K562 (cell line): ENCODE results near the gene AMN1. TPM values are rescaled to one million over a fixed set of nuclear protein-coding genes. Genes with fewer than 3 reads are reported as not detected.
A peak's percentile ranks its signal among the peaks of the same experiment; 100 is the strongest.

Source experiments
- ATAC-seq: fragments of 200-7000 bp; cut with Tn5 transposase; 3 replicates; pipeline ENCODE4 v1.9.1; 2020; ENCODE audit warnings: moderate library complexity
- BruUV-seq: library from RNA; stranded (reverse); fragments of 400-500 nt; replicated peaks from 2 replicates; lab custom pipeline; 2021; lab: Mats Ljungman, UMichigan
- CTCF ChIA-PET: fragments of 300-600 bp; formaldehyde crosslinking; extraction: SDS; loops from one replicate; lab custom pipeline; 2021; ENCODE audit warnings: low intra/inter-chr PET ratio; lab: Yijun Ruan, JAX
- POLR2A ChIA-PET: fragments of 300-600, 350-650 bp; sonication (Branson Sonifier 250); formaldehyde crosslinking; extraction: SDS; loops from one replicate; lab custom pipeline; 2021; ENCODE audit warnings: antibody characterized with exemption, inconsistent platforms; lab: Yijun Ruan, JAX
- DNase-seq, 4 experiments: peaks; one replicate each; pipeline versions ENCODE4 v3.0.0 to v3.0.0-alpha.2; 2011 to 2018; ENCODE audit warnings: low spot score in 3 of 4, mixed read lengths in 3 of 4; ENCODE audit errors: extremely low read depth in 1 of 4
- FAIRE-seq: peaks from 2 replicates; lab custom pipeline; 2011; peaks lifted over from hg19 to GRCh38; lab: Jason Lieb, UNC
- H2AFZ ChIP-seq: 2 replicates; pipeline ENCODE4 v1.6.0; 2011; ENCODE audit warnings: low read depth, low read length, control low read depth, inconsistent platforms
- H3K27ac ChIP-seq: fragments of 200-600 bp; 3 replicates; pipeline ENCODE4 v1.8.0; 2011; ENCODE audit warnings: low read depth, mild to moderate bottlenecking, control low read depth, inconsistent platforms, low read length, moderate library complexity, mixed read lengths; ENCODE audit errors: extremely low read depth
- H3K27me3 ChIP-seq, 2 experiments: fragments of 300-600 bp in 1 of 2; 2 replicates in 1 of 2; 3 replicates in 1 of 2; pipeline versions ENCODE4 v1.6.0 to v1.8.0; 2011; ENCODE audit warnings: inconsistent platforms in 2 of 2, low read length in 2 of 2, mild to moderate bottlenecking in 1 of 2, mixed read lengths in 1 of 2, moderate library complexity in 1 of 2; ENCODE audit not compliant: control insufficient read depth in 2 of 2, insufficient read depth in 2 of 2
- H3K36me3 ChIP-seq: fragments of 300-600 bp; 3 replicates; pipeline ENCODE4 v1.8.0; 2011; ENCODE audit warnings: mild to moderate bottlenecking, low read length, inconsistent platforms; ENCODE audit not compliant: control insufficient read depth, insufficient read depth
- H3K4me1 ChIP-seq, 2 experiments: fragments of 200-600 bp in 1 of 2; replicated peaks in 1 of 2; 2 replicates in 1 of 2; 3 replicates in 1 of 2; pipeline versions ENCODE4 v1.5.1 to v1.8.0; 2011; ENCODE audit warnings: inconsistent platforms in 2 of 2, low read length in 2 of 2, mild to moderate bottlenecking in 1 of 2, mixed read lengths in 1 of 2, moderate library complexity in 1 of 2; ENCODE audit not compliant: control insufficient read depth in 2 of 2, insufficient read depth in 2 of 2
- H3K4me2 ChIP-seq: 2 replicates; pipeline ENCODE4 v1.6.1; 2011; ENCODE audit warnings: low read length, control low read depth, inconsistent platforms, mixed read lengths; ENCODE audit not compliant: insufficient read depth
- H3K4me3 ChIP-seq: fragments of 200-600 bp; sonication (generic), shearing (Covaris generic); 2 replicates; pipeline ENCODE4 v1.5.1; 2016; ENCODE audit warnings: control low read depth, inconsistent platforms
- H3K79me2 ChIP-seq: fragments of 200-600 bp; 3 replicates; pipeline ENCODE4 v1.8.0; 2011; ENCODE audit warnings: low read length, inconsistent platforms; ENCODE audit not compliant: control insufficient read depth, insufficient read depth
- H3K9ac ChIP-seq, 2 experiments: 2 replicates each; pipeline versions ENCODE4 v1.6.0 to v1.6.1; 2011; ENCODE audit warnings: low read depth in 2 of 2, low read length in 2 of 2, control low read depth in 1 of 2, inconsistent platforms in 1 of 2, mild to moderate bottlenecking in 1 of 2, mixed read lengths in 1 of 2; ENCODE audit not compliant: insufficient read depth in 1 of 2
- H3K9me1 ChIP-seq: one replicate; pipeline ENCODE4 v1.6.0; 2011; ENCODE audit warnings: inconsistent platforms, mild to moderate bottlenecking, low read length, moderate library complexity; ENCODE audit not compliant: control insufficient read depth, insufficient read depth
- H3K9me3 ChIP-seq: replicated peaks from 2 replicates; pipeline ENCODE4 v1.5.1; 2011; ENCODE audit warnings: low read depth, low read length, inconsistent platforms; ENCODE audit not compliant: control insufficient read depth, insufficient read depth
- H4K20me1 ChIP-seq: replicated peaks from 2 replicates; pipeline ENCODE4 v1.6.1; 2011; ENCODE audit warnings: low read length, inconsistent platforms, mixed read lengths; ENCODE audit not compliant: control insufficient read depth, insufficient read depth
- CSDE1 ChIP-seq, 2 experiments: fragments of 450-650 bp; IDR thresholded peaks; 2 replicates each; pipeline ENCODE4 v1.6.1; 2016; ENCODE audit warnings: mild to moderate bottlenecking in 1 of 2
- ETV5 ChIP-seq: sonication (generic); formaldehyde crosslinking; IDR thresholded peaks from 2 replicates; pipeline ENCODE4 v1.4.0; 2020; ENCODE audit warnings: low read depth, mild to moderate bottlenecking, missing genetic modification reagents
- MXI1 ChIP-seq: IDR thresholded peaks from 2 replicates; pipeline ENCODE4 v1.6.1; 2011; ENCODE audit warnings: low read depth, mild to moderate bottlenecking, improper control_type of control experiment, low read length
- NFE2 ChIP-seq: IDR thresholded peaks from 2 replicates; pipeline ENCODE4 v1.6.1; 2014; ENCODE audit warnings: antibody characterized with exemption, low read depth
- RBM14 ChIP-seq: fragments of 200-400 bp; formaldehyde crosslinking; IDR thresholded peaks from 2 replicates; pipeline ENCODE4 v1.6.1; 2018; ENCODE audit warnings: low read depth, mild to moderate bottlenecking, low read length, moderate library complexity, borderline replicate concordance; ENCODE audit not compliant: insufficient read depth
- SMAD3 ChIP-seq: fragments of 450-650 bp; formaldehyde crosslinking; conservative IDR thresholded peaks from 2 replicates; pipeline ENCODE4 v1.4.0; 2020; ENCODE audit warnings: mild to moderate bottlenecking
- SOX6 ChIP-seq: fragments of 450-650 bp; IDR thresholded peaks from 2 replicates; pipeline ENCODE4 v1.6.1; 2014; ENCODE audit warnings: mild to moderate bottlenecking
- SRSF1 ChIP-seq: fragments of 200-400 bp; formaldehyde crosslinking; IDR thresholded peaks from 2 replicates; pipeline ENCODE4 v1.6.1; 2017; ENCODE audit warnings: mild to moderate bottlenecking, low read depth, low read length, moderate library complexity
- TARDBP ChIP-seq: fragments of 450-650 bp; IDR thresholded peaks from 2 replicates; pipeline ENCODE4 v1.6.1; 2016
- TRIM24 ChIP-seq, 2 experiments: fragments of 450-650 bp; IDR thresholded peaks; 2 replicates each; pipeline ENCODE4 v1.6.1; 2016
- ZNF140 ChIP-seq: fragments of 250-450 bp; sonication (Bioruptor Pico); IDR thresholded peaks from 2 replicates; pipeline ENCODE4 v1.8.0; 2021; ENCODE audit warnings: moderate library complexity, mild to moderate bottlenecking, inconsistent platforms
- ZNF253 ChIP-seq: fragments of 250-450 bp; sonication (Bioruptor Pico); conservative IDR thresholded peaks from 2 replicates; pipeline ENCODE4 v1.6.1; 2021; ENCODE audit warnings: mild to moderate bottlenecking
- ZNF717 ChIP-seq: fragments of 250-450 bp; sonication (Bioruptor Pico); IDR thresholded peaks from 2 replicates; pipeline ENCODE4 v1.5.0; 2021
- WGBS: fragments of 100-300 bp; shearing (Covaris generic); methylation state at CpG from one replicate; pipeline ENCODE4 v1.1.6; 2016; ENCODE audit warnings: low coverage, mixed read lengths; ENCODE audit not compliant: insufficient coverage; ENCODE audit errors: missing lambda C conversion rate; 5-methylcytosine and 5-hydroxymethylcytosine counted together
- in situ Hi-C: fragments of 300-500 bp; cut with MboI; formaldehyde crosslinking; loops from 4 replicates; pipeline ENCODE4 v1.15.0; 2018; ENCODE audit warnings: inconsistent platforms, mixed read lengths
- intact Hi-C: fragments of 100-400 bp; cut with micrococcal nuclease; formaldehyde crosslinking; loops from 2 replicates; pipeline ENCODE4 v1.14.2; 2022
- polyA plus RNA-seq, 8 experiments: library from polyadenylated mRNA; depleted of rRNA in 4 of 8; stranded (reverse) in 5 of 8; unstranded in 3 of 8; fragments of >200 nt; fragmentation: Nextera tagmentation in 2 of 8; fragmentation: Illumina TruSeq in 1 of 8; extraction: Ambion mirVana in 2 of 8; extraction: Trizol in 1 of 8; gene quantifications; 2 replicates each; pipeline versions ENCODE4 v1.2.1 to v1.2.3, GENCODE V29; 2011 to 2014; ENCODE audit warnings: inconsistent platforms in 1 of 8, missing spikeins in 1 of 8
- total RNA-seq, 7 experiments: library from RNA; depleted of rRNA in 6 of 7; stranded (reverse); fragments of >200 nt in 6 of 7; fragmentation: Illumina TruSeq in 2 of 7; extraction: Trizol in 2 of 7; gene quantifications; 2 replicates each; pipeline versions ENCODE4 v1.2.1 to v1.2.3, GENCODE V29; 2011 to 2021; ENCODE audit warnings: low replicate concordance in 1 of 7
- TF ChIP-seq, protein P1 (sequence below): fragments of 450-650 bp; IDR thresholded peaks from 2 replicates; pipeline ENCODE4 v1.7.1; 2018; ENCODE audit warnings: mild to moderate bottlenecking, low read depth; ENCODE audit not compliant: partially characterized antibody
- TF ChIP-seq, protein P2 (sequence below): fragments of 450-650 bp; IDR thresholded peaks from 2 replicates; pipeline ENCODE4 v1.6.1; 2016; ENCODE audit warnings: low read depth, mild to moderate bottlenecking, moderate library complexity
- TF ChIP-seq, protein P3 (sequence below): sonication (generic); formaldehyde crosslinking; IDR thresholded peaks from 2 replicates; pipeline ENCODE4 v1.8.1; 2023; ENCODE audit warnings: mild to moderate bottlenecking, missing genetic modification reagents
- TF ChIP-seq, protein P4 (sequence below): sonication (generic); formaldehyde crosslinking; IDR thresholded peaks from 2 replicates; pipeline ENCODE4 v1.9.0; 2022; ENCODE audit warnings: mild to moderate bottlenecking, missing genetic modification reagents

Gene AMN1
- total and polyA plus RNA-seq, 9 of the 15 experiments (the other 6 are each of a cell fraction or from before 2014, with no cell fraction given) = 5.2 to 27.6 (median 13.0) TPM

DNA sequence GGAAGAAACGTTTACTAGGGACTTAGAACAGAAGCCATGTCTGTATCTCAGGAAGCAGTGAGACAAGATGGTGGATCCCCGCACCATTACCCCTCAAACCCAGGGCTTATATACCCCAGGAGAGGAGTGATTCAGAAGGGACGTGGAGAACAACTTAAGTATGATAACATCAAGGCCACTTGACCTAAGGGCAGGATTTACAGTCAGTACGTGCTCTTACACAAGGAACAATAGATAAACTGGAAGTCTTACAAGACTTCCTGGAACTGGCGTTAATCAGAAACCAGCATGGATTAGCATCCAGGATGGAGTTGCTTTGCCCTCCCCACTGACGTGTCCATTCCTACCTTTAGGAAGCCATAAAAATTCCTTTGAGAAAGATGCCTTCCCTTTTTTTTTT lies 77.9 kb downstream of the AMN1 start (continued):
- no peak for TF ChIP-seq ZNF140
- TF ChIP-seq SMAD3 = no peak
- TF ChIP-seq, protein P1, sequence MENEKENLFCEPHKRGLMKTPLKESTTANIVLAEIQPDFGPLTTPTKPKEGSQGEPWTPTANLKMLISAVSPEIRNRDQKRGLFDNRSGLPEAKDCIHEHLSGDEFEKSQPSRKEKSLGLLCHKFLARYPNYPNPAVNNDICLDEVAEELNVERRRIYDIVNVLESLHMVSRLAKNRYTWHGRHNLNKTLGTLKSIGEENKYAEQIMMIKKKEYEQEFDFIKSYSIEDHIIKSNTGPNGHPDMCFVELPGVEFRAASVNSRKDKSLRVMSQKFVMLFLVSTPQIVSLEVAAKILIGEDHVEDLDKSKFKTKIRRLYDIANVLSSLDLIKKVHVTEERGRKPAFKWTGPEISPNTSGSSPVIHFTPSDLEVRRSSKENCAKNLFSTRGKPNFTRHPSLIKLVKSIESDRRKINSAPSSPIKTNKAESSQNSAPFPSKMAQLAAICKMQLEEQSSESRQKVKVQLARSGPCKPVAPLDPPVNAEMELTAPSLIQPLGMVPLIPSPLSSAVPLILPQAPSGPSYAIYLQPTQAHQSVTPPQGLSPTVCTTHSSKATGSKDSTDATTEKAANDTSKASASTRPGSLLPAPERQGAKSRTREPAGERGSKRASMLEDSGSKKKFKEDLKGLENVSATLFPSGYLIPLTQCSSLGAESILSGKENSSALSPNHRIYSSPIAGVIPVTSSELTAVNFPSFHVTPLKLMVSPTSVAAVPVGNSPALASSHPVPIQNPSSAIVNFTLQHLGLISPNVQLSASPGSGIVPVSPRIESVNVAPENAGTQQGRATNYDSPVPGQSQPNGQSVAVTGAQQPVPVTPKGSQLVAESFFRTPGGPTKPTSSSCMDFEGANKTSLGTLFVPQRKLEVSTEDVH = no peak
- TF ChIP-seq, protein P2, sequence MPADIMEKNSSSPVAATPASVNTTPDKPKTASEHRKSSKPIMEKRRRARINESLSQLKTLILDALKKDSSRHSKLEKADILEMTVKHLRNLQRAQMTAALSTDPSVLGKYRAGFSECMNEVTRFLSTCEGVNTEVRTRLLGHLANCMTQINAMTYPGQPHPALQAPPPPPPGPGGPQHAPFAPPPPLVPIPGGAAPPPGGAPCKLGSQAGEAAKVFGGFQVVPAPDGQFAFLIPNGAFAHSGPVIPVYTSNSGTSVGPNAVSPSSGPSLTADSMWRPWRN = peak; percentile 92

DNA sequence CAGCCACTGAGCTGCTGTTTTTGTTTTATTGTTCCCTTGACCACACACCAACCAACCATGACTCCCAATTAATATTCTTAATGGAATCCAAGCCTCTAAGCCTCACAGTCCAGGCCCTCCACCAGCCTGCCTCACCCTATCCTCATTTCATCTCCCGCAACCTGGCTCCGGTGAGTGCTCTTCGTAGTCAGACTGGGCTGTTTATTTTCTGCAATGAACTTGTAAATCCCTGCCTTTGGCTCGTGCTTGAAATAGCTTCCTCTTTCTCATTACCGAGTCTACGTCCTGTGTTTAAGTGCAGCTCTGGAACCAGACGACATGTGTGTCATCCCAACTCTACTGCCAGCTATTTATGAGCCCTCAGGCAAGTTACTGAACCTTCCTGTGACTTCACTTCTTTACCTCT lies 81.7 kb downstream of the AMN1 start:
- Histone ChIP-seq H3K36me3 (no peaks in the 10 kb centered on the region), H3K79me2 (no peaks in the 10 kb centered on the region), H3K9me3 (no peaks in the 10 kb centered on the region), H3K9ac (no peak overlapping the region), H3K27me3 (peaks cover 2 to 10% of the 10 kb centered on the region in 2 experiments; a peak in 2 of 5 replicates), H3K4me1 (no peaks in the 10 kb centered on the region; a peak in 1 of 5 replicates), H3K9me1 (no peaks in the 10 kb centered on the region), H4K20me1 (no peaks in the 10 kb centered on the region), H3K27ac (no peak overlapping the region), H3K4me3 (no peak overlapping the region), H2AFZ (no peak overlapping the region), H3K4me2 (no peak overlapping the region)
- 30% methylated on average over 7 of the region's 7 CpGs for WGBS
- intact Hi-C loops (no loop called here), in situ Hi-C loops (no loop called here)
- no TSS peak for BruUV-seq
- ATAC-seq (no peak), FAIRE-seq (no peak), DNase-seq (no peak)
- ChIA-PET POLR2A (interaction anchor here (1.6 kb wide), 1 partner anchor 9 kb away, joined by 5 read pairs; no protein-coding TSS in a partner anchor), CTCF (no interaction called here)
- TF ChIP-seq NFE2 (no peak), SRSF1 (no peak), MXI1 (no peak), SOX6 (no peak), TARDBP (no peak), ZNF253 (CRISPR knock-in tag) (no peak), ZNF717 (CRISPR knock-in tag) (no peak), ETV5 (CRISPR knock-in tag) (no peak), RBM14 (no peak), CSDE1 (IDR thresholded peaks at IDR 0.05) (no peak), TRIM24 (IDR thresholded peaks at IDR 0.05) (no peak)
- TF ChIP-seq, protein P3, sequence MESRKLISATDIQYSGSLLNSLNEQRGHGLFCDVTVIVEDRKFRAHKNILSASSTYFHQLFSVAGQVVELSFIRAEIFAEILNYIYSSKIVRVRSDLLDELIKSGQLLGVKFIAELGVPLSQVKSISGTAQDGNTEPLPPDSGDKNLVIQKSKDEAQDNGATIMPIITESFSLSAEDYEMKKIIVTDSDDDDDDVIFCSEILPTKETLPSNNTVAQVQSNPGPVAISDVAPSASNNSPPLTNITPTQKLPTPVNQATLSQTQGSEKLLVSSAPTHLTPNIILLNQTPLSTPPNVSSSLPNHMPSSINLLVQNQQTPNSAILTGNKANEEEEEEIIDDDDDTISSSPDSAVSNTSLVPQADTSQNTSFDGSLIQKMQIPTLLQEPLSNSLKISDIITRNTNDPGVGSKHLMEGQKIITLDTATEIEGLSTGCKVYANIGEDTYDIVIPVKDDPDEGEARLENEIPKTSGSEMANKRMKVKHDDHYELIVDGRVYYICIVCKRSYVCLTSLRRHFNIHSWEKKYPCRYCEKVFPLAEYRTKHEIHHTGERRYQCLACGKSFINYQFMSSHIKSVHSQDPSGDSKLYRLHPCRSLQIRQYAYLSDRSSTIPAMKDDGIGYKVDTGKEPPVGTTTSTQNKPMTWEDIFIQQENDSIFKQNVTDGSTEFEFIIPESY (CRISPR knock-in tag) = no peak
- TF ChIP-seq, protein P4, sequence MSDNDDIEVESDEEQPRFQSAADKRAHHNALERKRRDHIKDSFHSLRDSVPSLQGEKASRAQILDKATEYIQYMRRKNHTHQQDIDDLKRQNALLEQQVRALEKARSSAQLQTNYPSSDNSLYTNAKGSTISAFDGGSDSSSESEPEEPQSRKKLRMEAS (CRISPR knock-in tag) = no peak
